NB4 (cell line): Measurements from ENCODE around the gene SUN5.

Source experiments
- CTCF ChIP-seq: IDR thresholded peaks from one replicate; pipeline ENCODE4 v1.5.1; 2012; ENCODE audit warnings: low read depth, low read length
- MAX ChIP-seq: IDR thresholded peaks from 2 replicates; pipeline ENCODE4 v1.6.1; 2011; ENCODE audit warnings: low read depth, low read length
- MYC ChIP-seq: IDR thresholded peaks from 2 replicates; pipeline ENCODE4 v1.6.1; 2011; ENCODE audit warnings: low read depth, low read length
- POLR2A ChIP-seq: IDR thresholded peaks from 2 replicates; pipeline ENCODE4 v1.6.1; 2011; ENCODE audit warnings: mild to moderate bottlenecking; ENCODE audit not compliant: insufficient read length; ENCODE audit errors: extremely low read depth

DNA sequence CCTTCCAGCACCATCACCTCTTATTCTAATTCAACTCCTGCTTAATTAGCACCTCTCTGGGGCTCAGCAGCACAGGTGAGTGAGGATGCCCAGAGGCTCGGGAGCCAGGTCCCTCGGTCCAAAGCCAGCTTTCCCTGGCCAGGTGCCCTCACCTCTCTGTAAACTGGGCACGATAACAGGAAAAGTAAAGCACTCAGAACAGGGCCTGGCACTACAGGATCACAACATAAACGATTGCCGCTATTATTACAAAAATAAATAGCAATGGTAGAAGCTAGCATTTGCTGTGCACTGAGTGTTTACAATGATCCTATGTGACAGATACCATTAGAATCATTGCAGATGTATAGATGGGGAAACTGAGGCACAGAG lies 5.9 kb upstream of the SUN5 start:
- no peak for TF ChIP-seq MYC
- TF ChIP-seq CTCF, result no peak
- no peak for TF ChIP-seq POLR2A
- no peak for TF ChIP-seq MAX
